Type B pancreatic cell (in vitro differentiated cells): ENCODE data around the gene UBE2L3. TPM values are rescaled to one million over a fixed set of nuclear protein-coding genes. Genes with fewer than 3 reads are reported as not detected.

Experiments used
- DNase-seq: peaks from one replicate; pipeline ENCODE4 v3.0.0; 2021; ENCODE audit warnings: mixed read lengths; ENCODE audit not compliant: unreplicated experiment; ENCODE audit errors: extremely low spot score
- H3K27ac Mint-ChIP-seq: 2 replicates; pipeline ENCODE4 v1.8.0; 2021; ENCODE audit warnings: mild to moderate bottlenecking, mixed read lengths
- H3K27me3 Mint-ChIP-seq: 2 replicates; pipeline ENCODE4 v1.8.0; 2021; ENCODE audit warnings: mixed read lengths
- H3K36me3 Mint-ChIP-seq: 2 replicates; pipeline ENCODE4 v1.8.0; 2021; ENCODE audit warnings: mixed read lengths
- H3K4me1 Mint-ChIP-seq: one replicate; pipeline ENCODE4 v1.8.0; 2021; ENCODE audit warnings: mixed read lengths; ENCODE audit not compliant: unreplicated experiment
- H3K4me3 Mint-ChIP-seq: 2 replicates; pipeline ENCODE4 v1.8.0; 2021; ENCODE audit warnings: mild to moderate bottlenecking, mixed read lengths
- H3K9me3 Mint-ChIP-seq: 2 replicates; pipeline ENCODE4 v1.8.0; 2021; ENCODE audit warnings: mixed read lengths
- total RNA-seq: library from RNA; stranded (reverse); gene quantifications from 2 replicates; pipeline ENCODE4 v1.2.1, GENCODE V29; 2021; ENCODE audit warnings: low replicate concordance
- TF ChIP-seq, protein P1 (sequence below): fragments of 200-600 bp; sonication (generic); conservative IDR thresholded peaks from 2 replicates; pipeline ENCODE4 v1.5.0; 2021; ENCODE audit warnings: antibody characterized with exemption, mild to moderate bottlenecking

The UBE2L3 gene
- total RNA-seq, 1 donor from 2014 or later, result 63.1 TPM

GRCh38 chr22:21624880-21625791 lies 57.6 kb downstream of the UBE2L3 start:
- no peak for DNase-seq
- peak overlapping the region; percentile 55 for H3K27ac Mint-ChIP-seq
- TF ChIP-seq, protein P1, sequence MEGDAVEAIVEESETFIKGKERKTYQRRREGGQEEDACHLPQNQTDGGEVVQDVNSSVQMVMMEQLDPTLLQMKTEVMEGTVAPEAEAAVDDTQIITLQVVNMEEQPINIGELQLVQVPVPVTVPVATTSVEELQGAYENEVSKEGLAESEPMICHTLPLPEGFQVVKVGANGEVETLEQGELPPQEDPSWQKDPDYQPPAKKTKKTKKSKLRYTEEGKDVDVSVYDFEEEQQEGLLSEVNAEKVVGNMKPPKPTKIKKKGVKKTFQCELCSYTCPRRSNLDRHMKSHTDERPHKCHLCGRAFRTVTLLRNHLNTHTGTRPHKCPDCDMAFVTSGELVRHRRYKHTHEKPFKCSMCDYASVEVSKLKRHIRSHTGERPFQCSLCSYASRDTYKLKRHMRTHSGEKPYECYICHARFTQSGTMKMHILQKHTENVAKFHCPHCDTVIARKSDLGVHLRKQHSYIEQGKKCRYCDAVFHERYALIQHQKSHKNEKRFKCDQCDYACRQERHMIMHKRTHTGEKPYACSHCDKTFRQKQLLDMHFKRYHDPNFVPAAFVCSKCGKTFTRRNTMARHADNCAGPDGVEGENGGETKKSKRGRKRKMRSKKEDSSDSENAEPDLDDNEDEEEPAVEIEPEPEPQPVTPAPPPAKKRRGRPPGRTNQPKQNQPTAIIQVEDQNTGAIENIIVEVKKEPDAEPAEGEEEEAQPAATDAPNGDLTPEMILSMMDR, result no peak
- H3K4me3 Mint-ChIP-seq, result no peak overlapping the region
- no peaks in the 10 kb centered on the region for H3K27me3 Mint-ChIP-seq
- H3K36me3 Mint-ChIP-seq, result peaks cover 12% of the 10 kb centered on the region
- no peaks in the 10 kb centered on the region for H3K9me3 Mint-ChIP-seq
- H3K4me1 Mint-ChIP-seq, result peaks cover 44% of the 10 kb centered on the region

- Mint-ChIP-seq H3K4me3 (peak overlapping the region; percentile 60), H3K27me3 (no peaks in the 10 kb centered on the region), H3K9me3 (no peaks in the 10 kb centered on the region), H3K36me3 (peaks cover 12% of the 10 kb centered on the region), H3K27ac (no peak overlapping the region), H3K4me1 (peaks cover 36% of the 10 kb centered on the region)
- TF ChIP-seq, protein P1, result no peak
- DNase-seq, result no peak
Observed at GRCh38 chr22:21626073-21626734, 58.7 kb downstream of the UBE2L3 start.

DNA sequence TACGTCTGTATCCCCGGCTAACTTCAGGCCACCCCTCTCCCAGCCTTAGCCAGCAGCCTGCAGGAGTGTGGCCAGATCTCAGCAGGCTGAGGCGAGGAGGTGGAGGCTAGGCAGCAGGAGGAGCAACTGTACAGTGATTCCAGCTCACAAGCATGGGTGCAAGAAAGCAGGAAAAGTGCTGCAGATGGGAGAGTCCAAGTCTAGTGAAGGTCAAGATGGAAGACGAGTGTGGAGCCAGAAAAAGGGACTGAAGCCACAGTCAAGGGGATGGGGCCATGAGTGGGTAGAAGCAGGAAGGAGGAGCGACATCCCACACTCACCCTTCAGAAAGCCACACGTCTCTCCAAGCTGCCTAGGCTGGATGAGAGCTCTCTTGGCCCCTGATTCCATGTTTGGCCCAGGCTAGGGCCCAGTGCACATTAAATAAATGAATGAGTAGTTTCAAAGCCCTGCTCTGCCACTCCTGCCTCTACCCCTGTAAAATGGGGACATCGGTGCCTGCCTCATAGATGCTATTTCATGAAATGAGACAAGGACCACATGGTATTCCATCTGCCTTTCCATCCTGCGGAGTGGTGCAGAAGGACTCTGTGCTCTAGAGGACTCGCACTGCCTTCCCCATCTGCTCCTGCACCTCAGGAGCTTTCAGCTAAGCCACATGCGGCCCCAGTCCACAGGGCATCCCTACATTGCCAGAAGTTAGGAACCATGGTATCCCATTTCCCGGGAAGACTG lies 59.4 kb downstream of the UBE2L3 start:
- Mint-ChIP-seq H3K36me3 (peaks cover 12% of the 10 kb centered on the region), H3K4me1 (peaks cover 33% of the 10 kb centered on the region), H3K9me3 (no peaks in the 10 kb centered on the region), H3K27me3 (no peaks in the 10 kb centered on the region), H3K27ac (no peak overlapping the region), H3K4me3 (peak overlapping the region; percentile 60)
- TF ChIP-seq, protein P1, result no peak
- no peak for DNase-seq

- H3K4me1 Mint-ChIP-seq, result peaks cover 25% of the 10 kb centered on the region
- no peak for DNase-seq
- no peaks in the 10 kb centered on the region for H3K27me3 Mint-ChIP-seq
- peaks cover 8% of the 10 kb centered on the region for H3K36me3 Mint-ChIP-seq
- no peaks in the 10 kb centered on the region for H3K9me3 Mint-ChIP-seq
- H3K4me3 Mint-ChIP-seq, result peak overlapping the region; percentile 91
- peak overlapping the region; percentile 85 for H3K27ac Mint-ChIP-seq
- TF ChIP-seq, protein P1, result no peak
Observed at GRCh38 chr22:21628386-21629254, 61.1 kb downstream of the UBE2L3 start.
